Activated T-cell treated with anti-CD3 and anti-CD28 coated beads, Interleukin-2, amount 50 U/mL, for 4 hours (primary cell): ENCODE data around the gene ABCB9. TPM values are rescaled to one million over a fixed set of nuclear protein-coding genes. Genes with fewer than 3 reads are reported as not detected.

Experiments
- ATAC-seq, 2 donors: fragments of 200-7000 bp; cut with Tn5 transposase; one replicate each; pipeline ENCODE4 v1.10.0; 2021
- DNase-seq: peaks from one replicate; pipeline ENCODE4 v3.0.0-alpha.2; 2020
- H3K27me3 Mint-ChIP-seq: one replicate; pipeline ENCODE4 v1.8.0; 2021; ENCODE audit warnings: low read depth, mixed read lengths
- H3K36me3 Mint-ChIP-seq: one replicate; pipeline ENCODE4 v1.8.0; 2022; ENCODE audit warnings: mixed read lengths; ENCODE audit not compliant: insufficient read depth
- H3K4me1 Mint-ChIP-seq: one replicate; pipeline ENCODE4 v1.8.0; 2021; ENCODE audit warnings: low read depth, mixed read lengths
- H3K4me3 Mint-ChIP-seq: one replicate; pipeline ENCODE4 v1.8.0; 2021; ENCODE audit warnings: mild to moderate bottlenecking, moderate library complexity, mixed read lengths
- H3K9me3 Mint-ChIP-seq: one replicate; pipeline ENCODE4 v1.8.0; 2021; ENCODE audit warnings: mixed read lengths
- total RNA-seq, 3 donors: library from RNA; stranded (reverse); gene quantifications; one replicate each; pipeline ENCODE4 v1.2.1, GENCODE V29; 2021

Gene ABCB9
- total RNA-seq, 3 donors from 2014 or later, result 2.3 to 3.2 (median 2.9) TPM

DNA sequence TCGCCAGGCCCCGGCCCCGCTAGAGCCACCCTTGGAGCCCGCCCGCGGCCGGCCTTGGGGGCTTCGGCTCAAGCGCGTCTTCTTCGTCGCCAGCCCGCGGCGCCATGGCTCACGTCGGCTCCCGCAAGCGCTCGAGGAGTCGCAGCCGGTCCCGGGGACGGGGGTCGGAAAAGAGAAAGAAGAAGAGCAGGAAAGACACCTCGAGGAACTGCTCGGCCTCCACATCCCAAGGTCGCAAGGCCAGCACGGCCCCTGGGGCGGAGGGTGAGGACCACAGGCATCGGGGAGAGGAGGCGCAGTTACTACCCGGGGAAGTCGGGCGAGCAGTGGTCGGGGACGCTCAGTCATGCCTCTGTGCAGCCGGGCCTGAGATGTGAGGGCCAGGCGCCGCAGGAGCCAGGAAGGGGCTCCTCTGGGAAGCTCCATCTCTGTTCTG, 14.8 kb upstream of the ABCB9 start:
- peaks cover 4% of the 10 kb centered on the region for H3K36me3 Mint-ChIP-seq
- ATAC-seq (peak; percentile 27 to 29), DNase-seq (no peak)
- H3K27me3 Mint-ChIP-seq, result no peaks in the 10 kb centered on the region
- no peaks in the 10 kb centered on the region for H3K9me3 Mint-ChIP-seq
- peaks cover 53% of the 10 kb centered on the region for H3K4me1 Mint-ChIP-seq
- peak overlapping the region; percentile 90 for H3K4me3 Mint-ChIP-seq

DNA sequence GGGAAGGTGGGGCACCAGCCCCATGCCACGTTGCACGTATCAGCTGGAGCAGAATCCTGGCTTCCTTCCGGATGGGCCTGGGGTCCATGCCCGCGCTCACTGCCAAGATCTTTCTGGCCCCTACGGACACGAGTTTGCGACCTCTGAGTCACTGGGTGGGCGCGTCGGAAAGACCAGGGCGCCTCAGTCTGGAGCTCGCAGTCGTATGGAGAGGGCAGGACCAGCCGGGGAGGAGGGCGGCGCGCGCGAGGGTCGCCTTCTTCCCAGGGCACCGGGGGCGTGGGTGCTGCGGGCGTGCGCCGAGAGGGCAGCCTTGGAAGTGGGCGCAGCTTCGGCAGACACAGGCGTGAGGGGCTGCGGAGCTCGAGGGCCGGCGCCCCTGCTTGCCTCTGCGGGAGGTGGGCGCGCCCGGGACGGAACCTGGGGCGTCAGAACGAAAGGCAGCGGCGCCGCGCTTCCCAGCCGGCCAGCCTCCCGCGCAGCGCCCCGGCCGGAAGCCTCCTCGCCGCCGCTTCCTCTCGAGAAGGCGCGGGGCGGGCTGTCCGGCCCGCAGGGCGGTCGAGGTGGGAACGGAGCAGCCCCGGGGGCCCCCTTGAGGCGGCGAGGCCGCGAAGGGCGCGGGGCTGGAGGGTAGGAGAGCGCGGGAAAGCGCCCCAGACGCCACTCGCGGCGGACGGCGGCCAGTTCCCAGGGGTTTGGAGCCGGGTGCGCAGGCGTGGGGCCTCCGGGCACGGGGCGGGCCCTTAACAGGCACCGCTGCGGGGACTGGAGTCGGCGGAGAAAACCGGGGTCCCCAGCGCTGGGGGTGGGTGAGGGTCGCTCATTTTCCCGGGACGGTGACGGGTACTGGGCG, 14.1 kb upstream of the ABCB9 start, which contains the start of gene ARL6IP4:
TSS of gene ARL6IP4 (plus strand) at position 499 of the 853 bp plus-strand sequence. CDS start 459 bp downstream, outside the sequence.
- Mint-ChIP-seq H3K36me3 (peaks cover 4% of the 10 kb centered on the region), H3K9me3 (no peaks in the 10 kb centered on the region), H3K4me1 (peaks cover 53% of the 10 kb centered on the region), H3K27me3 (no peaks in the 10 kb centered on the region), H3K4me3 (peak within 1 kb of the TSS; percentile 90)
- ATAC-seq (peak; percentile 76 to 84), DNase-seq (peak; percentile 47)

DNA sequence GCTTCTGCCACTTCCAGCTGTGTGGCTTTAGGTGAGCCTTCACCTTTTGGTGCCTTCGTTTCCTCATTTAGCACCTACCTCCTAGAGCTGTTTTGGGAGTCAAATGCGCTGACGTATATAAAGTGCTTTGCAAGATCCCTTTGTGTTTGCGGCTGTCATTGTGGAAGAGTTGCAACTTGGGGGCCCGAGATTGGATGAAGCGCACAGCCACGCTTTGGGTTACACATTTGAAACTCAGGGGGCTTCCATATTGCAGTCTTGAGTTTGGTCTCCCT, 13.6 kb upstream of the ABCB9 start:
- Mint-ChIP-seq H3K36me3 (peaks cover 2% of the 10 kb centered on the region), H3K4me1 (peaks cover 53% of the 10 kb centered on the region), H3K4me3 (peak overlapping the region; percentile 90), H3K27me3 (no peaks in the 10 kb centered on the region), H3K9me3 (no peaks in the 10 kb centered on the region)
- ATAC-seq, result no peak
- no peak for DNase-seq

DNA sequence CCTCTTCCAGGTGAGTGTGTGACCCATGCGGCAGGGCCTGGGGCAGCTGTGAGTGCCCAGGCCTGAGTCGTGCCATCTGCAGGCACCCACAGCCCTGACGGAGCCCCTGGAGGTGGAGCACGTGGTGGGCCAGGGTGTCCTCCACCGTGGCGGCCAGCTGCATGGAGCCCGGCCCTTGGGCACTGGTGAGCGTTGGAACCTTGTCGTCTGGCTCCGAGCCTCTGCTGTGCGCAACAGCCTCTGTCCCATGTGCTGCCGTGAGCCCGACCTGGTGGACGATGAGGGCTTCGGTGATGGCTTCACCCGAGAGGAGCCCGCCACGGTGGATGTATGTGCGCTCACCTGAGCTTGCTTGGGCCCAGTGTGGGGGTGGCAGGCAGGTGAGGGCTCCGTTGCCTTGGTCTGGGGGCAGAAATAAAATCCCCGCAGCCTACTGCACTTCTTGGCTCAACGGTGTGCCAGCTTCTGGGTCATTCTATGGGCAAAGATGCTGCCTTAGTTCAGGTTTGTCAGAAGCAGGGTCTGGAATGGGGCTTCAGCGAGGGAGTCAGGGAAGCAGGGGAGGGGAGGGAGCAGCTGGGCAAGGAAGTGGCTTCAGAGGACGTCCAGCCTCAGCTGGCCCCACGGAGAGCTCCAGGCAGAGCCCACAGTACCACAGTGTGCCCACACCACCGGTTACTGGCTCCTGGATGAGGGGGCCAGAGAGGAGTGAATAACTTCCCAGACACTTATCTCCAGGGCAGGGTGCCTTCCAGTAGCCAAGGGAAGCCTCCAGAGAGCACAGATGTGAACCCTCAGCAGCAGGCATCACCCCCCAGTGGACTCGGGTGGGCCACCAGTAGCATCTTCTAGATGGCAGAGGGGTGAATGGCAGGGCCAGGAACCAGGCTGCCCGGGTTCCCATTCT, 13.0 kb upstream of the ABCB9 start:
- ATAC-seq, result no peak
- no peaks in the 10 kb centered on the region for H3K36me3 Mint-ChIP-seq
- no peaks in the 10 kb centered on the region for H3K9me3 Mint-ChIP-seq
- H3K27me3 Mint-ChIP-seq, result no peaks in the 10 kb centered on the region
- H3K4me1 Mint-ChIP-seq, result peaks cover 51% of the 10 kb centered on the region
- DNase-seq, result no peak
- peak overlapping the region; percentile 90 for H3K4me3 Mint-ChIP-seq

DNA sequence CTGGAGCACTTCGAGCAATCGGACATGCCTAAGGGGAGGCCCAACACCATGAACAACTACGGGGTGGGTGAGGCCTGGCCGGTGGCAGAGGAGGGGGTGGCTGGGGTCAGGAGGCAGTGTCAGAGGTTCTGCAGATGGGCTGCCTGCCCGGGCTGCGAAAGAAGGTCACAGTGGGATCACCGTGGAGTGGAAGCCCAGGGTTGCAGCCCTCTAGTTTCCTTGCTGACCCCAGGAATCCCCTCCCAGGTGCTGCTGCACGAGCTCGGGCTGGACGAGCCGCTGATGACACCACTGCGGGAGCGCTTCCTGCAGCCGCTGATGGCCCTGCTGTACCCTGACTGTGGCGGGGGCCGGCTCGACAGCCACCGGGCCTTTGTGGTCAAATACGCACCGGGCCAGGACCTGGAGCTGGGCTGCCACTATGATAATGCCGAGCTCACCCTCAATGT, 12.3 kb upstream of the ABCB9 start:
- no peak for ATAC-seq
- no peaks in the 10 kb centered on the region for H3K27me3 Mint-ChIP-seq
- peaks cover 49% of the 10 kb centered on the region for H3K4me1 Mint-ChIP-seq
- DNase-seq, result no peak
- H3K36me3 Mint-ChIP-seq, result no peaks in the 10 kb centered on the region
- peak overlapping the region; percentile 27 for H3K4me3 Mint-ChIP-seq
- no peaks in the 10 kb centered on the region for H3K9me3 Mint-ChIP-seq

GRCh38 chr12:122977655-122978392, 11.6 kb upstream of the ABCB9 start:
- H3K4me3 Mint-ChIP-seq, result peak overlapping the region; percentile 27
- no peak for DNase-seq
- H3K4me1 Mint-ChIP-seq, result peaks cover 42% of the 10 kb centered on the region
- no peaks in the 10 kb centered on the region for H3K9me3 Mint-ChIP-seq
- ATAC-seq, result no peak
- H3K36me3 Mint-ChIP-seq, result no peaks in the 10 kb centered on the region
- no peaks in the 10 kb centered on the region for H3K27me3 Mint-ChIP-seq

GRCh38 chr12:122977153-122977552, 10.9 kb upstream of the ABCB9 start:
- H3K9me3 Mint-ChIP-seq, result no peaks in the 10 kb centered on the region
- no peak for DNase-seq
- no peak for ATAC-seq
- H3K4me3 Mint-ChIP-seq, result peak overlapping the region; percentile 53
- H3K36me3 Mint-ChIP-seq, result no peaks in the 10 kb centered on the region
- no peaks in the 10 kb centered on the region for H3K27me3 Mint-ChIP-seq
- H3K4me1 Mint-ChIP-seq, result peaks cover 37% of the 10 kb centered on the region

DNA sequence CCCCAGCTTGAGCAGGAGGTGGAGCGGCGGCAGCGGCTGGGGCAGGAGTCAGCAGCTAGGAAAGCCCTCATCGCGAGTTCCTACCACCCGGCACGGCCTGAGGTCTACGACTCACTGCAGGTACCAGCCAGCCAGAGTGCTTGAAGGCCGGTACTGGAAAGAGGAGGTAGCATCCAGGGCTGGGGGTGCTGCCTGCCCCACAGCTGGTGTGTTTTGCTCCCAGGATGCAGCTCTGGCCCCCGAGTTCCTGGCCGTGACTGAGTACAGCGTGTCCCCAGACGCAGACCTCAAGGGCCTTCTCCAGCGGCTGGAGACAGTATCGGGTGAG, 10.3 kb upstream of the ABCB9 start:
- peak overlapping the region; percentile 97 for H3K4me3 Mint-ChIP-seq
- H3K9me3 Mint-ChIP-seq, result no peaks in the 10 kb centered on the region
- H3K4me1 Mint-ChIP-seq, result peaks cover 31% of the 10 kb centered on the region
- ATAC-seq, result no peak
- H3K36me3 Mint-ChIP-seq, result no peaks in the 10 kb centered on the region
- H3K27me3 Mint-ChIP-seq, result no peaks in the 10 kb centered on the region
- DNase-seq, result no peak

GRCh38 chr12:122975790-122976647, 9.8 kb upstream of the ABCB9 start:
- H3K4me1 Mint-ChIP-seq, result peaks cover 29% of the 10 kb centered on the region

DNA sequence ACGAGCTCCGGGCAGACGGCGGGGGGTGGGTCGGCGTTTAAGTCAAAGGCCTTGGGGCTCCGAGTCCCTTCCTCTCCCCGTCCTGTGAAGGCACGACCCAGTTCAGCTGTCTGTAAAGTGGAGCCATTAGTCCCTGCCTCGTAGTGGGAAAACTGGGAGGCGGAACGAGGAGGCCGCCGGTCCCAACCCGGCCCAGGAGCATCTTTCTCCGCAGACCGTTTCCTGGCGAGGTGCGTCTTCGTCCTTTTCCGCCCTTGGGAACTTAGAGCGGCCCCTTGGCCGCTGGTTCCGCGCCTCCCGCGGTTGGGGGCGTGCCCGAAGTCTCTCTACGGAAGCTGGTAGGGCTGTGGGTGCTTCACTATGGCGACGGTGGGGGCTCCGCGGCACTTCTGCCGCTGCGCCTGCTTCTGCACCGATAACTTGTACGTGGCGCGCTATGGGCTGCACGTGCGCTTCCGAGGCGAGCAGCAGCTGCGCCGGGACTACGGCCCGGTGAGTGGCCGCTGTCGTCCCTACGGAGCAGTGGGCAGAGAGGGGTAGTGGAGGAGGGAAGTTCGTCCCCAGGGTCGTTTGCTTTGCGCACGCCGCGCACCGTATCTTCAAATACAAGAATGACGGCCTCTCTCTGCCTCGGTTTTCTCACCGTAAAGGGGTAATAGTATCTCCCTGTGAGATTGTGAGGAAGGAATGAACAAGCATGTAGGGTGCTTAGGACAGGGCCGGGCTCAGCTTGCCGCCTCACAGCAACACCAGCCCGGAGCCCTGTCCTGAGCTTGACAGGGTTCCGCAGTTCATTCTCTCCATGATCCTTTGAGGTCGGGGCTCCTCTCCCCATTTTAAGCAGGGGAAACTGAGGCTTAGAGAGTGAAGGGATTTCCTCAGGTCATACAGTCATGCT, 8.9 kb upstream of the ABCB9 start, which contains the start of gene OGFOD2:
TSS of gene OGFOD2 (plus strand) at position 353 of the 898 bp plus-strand sequence. CDS start at position 361, 8 bp downstream.
- H3K4me1 Mint-ChIP-seq, result peaks cover 29% of the 10 kb centered on the region
- DNase-seq (peak; percentile 88), ATAC-seq (peak; percentile 88 to 89)
- H3K9me3 Mint-ChIP-seq, result no peaks in the 10 kb centered on the region
- H3K27me3 Mint-ChIP-seq, result no peaks in the 10 kb centered on the region
- peak within 1 kb of the TSS; percentile 97 for H3K4me3 Mint-ChIP-seq
- no peaks in the 10 kb centered on the region for H3K36me3 Mint-ChIP-seq

More at GRCh38 chr12:122975790-122976647, 9.8 kb upstream of the ABCB9 start:
- no peaks in the 10 kb centered on the region for H3K36me3 Mint-ChIP-seq
- no peak for ATAC-seq
- H3K27me3 Mint-ChIP-seq, result no peaks in the 10 kb centered on the region
- no peaks in the 10 kb centered on the region for H3K9me3 Mint-ChIP-seq
- DNase-seq, result no peak
- H3K4me3 Mint-ChIP-seq, result peak overlapping the region; percentile 97

DNA sequence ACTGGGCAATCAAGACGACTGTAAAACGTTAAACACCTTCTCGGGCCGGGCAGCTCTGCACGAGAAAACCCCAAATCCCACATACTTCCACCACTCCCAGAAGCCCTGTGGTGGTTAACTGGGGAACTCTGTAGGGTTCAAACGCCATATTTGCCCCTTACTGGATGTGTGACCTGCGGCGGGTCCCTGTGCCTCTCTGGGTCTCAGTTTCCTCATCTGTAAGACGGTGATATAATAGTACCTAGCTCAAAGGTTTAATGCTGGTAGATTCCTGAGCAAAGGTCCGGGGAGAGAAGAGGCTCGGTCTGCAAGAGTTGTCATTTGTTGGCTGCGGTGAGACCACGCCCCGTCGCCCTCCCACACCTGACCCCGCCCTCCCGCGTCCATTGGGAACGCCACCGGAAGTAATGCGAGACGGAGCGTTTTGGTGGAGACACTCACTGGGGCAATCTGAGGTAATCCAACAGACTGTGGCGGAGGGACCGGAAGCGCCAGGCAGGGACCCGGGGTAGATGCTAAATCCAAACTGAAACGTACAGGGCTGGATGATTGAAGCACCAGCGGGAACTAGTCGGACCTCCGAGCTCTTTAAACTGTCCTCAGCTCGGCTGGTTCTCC, 8.1 kb upstream of the ABCB9 start:
- no peaks in the 10 kb centered on the region for H3K36me3 Mint-ChIP-seq
- H3K27me3 Mint-ChIP-seq, result no peaks in the 10 kb centered on the region
- ATAC-seq (peak; percentile 88 to 90), DNase-seq (peak; percentile 99)
- H3K9me3 Mint-ChIP-seq, result no peaks in the 10 kb centered on the region
- H3K4me1 Mint-ChIP-seq, result peaks cover 22% of the 10 kb centered on the region
- H3K4me3 Mint-ChIP-seq, result peak overlapping the region; percentile 97

GRCh38 chr12:122969676-122970075, 3.4 kb upstream of the ABCB9 start:
- H3K27me3 Mint-ChIP-seq, result no peaks in the 10 kb centered on the region
- no peaks in the 10 kb centered on the region for H3K36me3 Mint-ChIP-seq
- DNase-seq, result no peak
- peaks cover 15% of the 10 kb centered on the region for H3K4me1 Mint-ChIP-seq
- no peak overlapping the region for H3K4me3 Mint-ChIP-seq
- ATAC-seq, result no peak
- no peaks in the 10 kb centered on the region for H3K9me3 Mint-ChIP-seq
